Stimulated activated naive CD8-positive, alpha-beta T cell treated with anti-CD3 and anti-CD28 coated beads, Interleukin-15, Interleukin-2, amounts not matched to agents 100 ng/mL and 50 ng/mL, for 24 hours (primary cell): ENCODE results near the gene CRACDL.
A peak's percentile ranks its signal among the peaks of the same experiment; 100 is the strongest.
"Not testable (repeated sequence)": the region's sequence is repeated elsewhere in the genome, so short reads cannot be mapped to it uniquely, and the experiment has no call there.

Source experiments
- H3K27ac Mint-ChIP-seq: one replicate; pipeline ENCODE4 v1.8.0; 2021; ENCODE audit warnings: mild to moderate bottlenecking, mixed read lengths
- H3K27me3 Mint-ChIP-seq: one replicate; pipeline ENCODE4 v1.8.0; 2021; ENCODE audit warnings: mixed read lengths
- H3K36me3 Mint-ChIP-seq: one replicate; pipeline ENCODE4 v1.8.0; 2021; ENCODE audit warnings: low read depth, mixed read lengths
- H3K4me1 Mint-ChIP-seq: one replicate; pipeline ENCODE4 v1.8.0; 2021; ENCODE audit warnings: low read depth, mixed read lengths
- H3K4me3 Mint-ChIP-seq: one replicate; pipeline ENCODE4 v1.8.0; 2021; ENCODE audit warnings: mild to moderate bottlenecking, mixed read lengths
- H3K9me3 Mint-ChIP-seq: one replicate; pipeline ENCODE4 v1.8.0; 2021; ENCODE audit warnings: mixed read lengths

The CRACDL gene

GRCh38 chr2:98759827-98760625 lies 176.0 kb downstream of the CRACDL start:
- Mint-ChIP-seq H3K27me3 (no peaks in the 10 kb centered on the region), H3K27ac (peak overlapping the region; percentile 42), H3K4me1 (peaks cover 62% of the 10 kb centered on the region), H3K4me3 (no peak overlapping the region), H3K9me3 (no peaks in the 10 kb centered on the region), H3K36me3 (no peaks in the 10 kb centered on the region)

- no peak overlapping the region for H3K4me3 Mint-ChIP-seq
- H3K36me3 Mint-ChIP-seq: no peaks in the 10 kb centered on the region
- peak overlapping the region; percentile 0 for H3K27ac Mint-ChIP-seq
Observed at GRCh38 chr2:98759338-98759737, 176.7 kb downstream of the CRACDL start.

GRCh38 chr2:98757904-98758421 lies 178.1 kb downstream of the CRACDL start:
- H3K4me1 Mint-ChIP-seq: peaks cover 56% of the 10 kb centered on the region
- peak overlapping the region; percentile 70 for H3K4me3 Mint-ChIP-seq
- H3K27ac Mint-ChIP-seq: peak overlapping the region; percentile 93
- no peaks in the 10 kb centered on the region for H3K36me3 Mint-ChIP-seq
- H3K27me3 Mint-ChIP-seq: no peaks in the 10 kb centered on the region
- H3K9me3 Mint-ChIP-seq: no peaks in the 10 kb centered on the region

More at GRCh38 chr2:98759338-98759737, 176.7 kb downstream of the CRACDL start:
- no peaks in the 10 kb centered on the region for H3K9me3 Mint-ChIP-seq
- H3K4me1 Mint-ChIP-seq: peaks cover 62% of the 10 kb centered on the region
- no peaks in the 10 kb centered on the region for H3K27me3 Mint-ChIP-seq

GRCh38 chr2:98753801-98754200 lies 182.2 kb downstream of the CRACDL start:
- Mint-ChIP-seq H3K36me3 (no peaks in the 10 kb centered on the region), H3K27ac (no peak overlapping the region), H3K4me1 (peaks cover 25% of the 10 kb centered on the region), H3K27me3 (no peaks in the 10 kb centered on the region), H3K9me3 (no peaks in the 10 kb centered on the region), H3K4me3 (no peak overlapping the region)

- not testable (repeated sequence) for H3K4me3 Mint-ChIP-seq, H3K9me3 Mint-ChIP-seq, H3K27ac Mint-ChIP-seq, H3K27me3 Mint-ChIP-seq, H3K36me3 Mint-ChIP-seq
- peaks cover 25% of the 10 kb centered on the region for H3K4me1 Mint-ChIP-seq
Observed at GRCh38 chr2:98752711-98753110, 183.3 kb downstream of the CRACDL start.

- Mint-ChIP-seq H3K27ac (no peak overlapping the region), H3K9me3 (no peaks in the 10 kb centered on the region), H3K36me3 (no peaks in the 10 kb centered on the region), H3K4me1 (peaks cover 22% of the 10 kb centered on the region), H3K27me3 (no peaks in the 10 kb centered on the region), H3K4me3 (no peak overlapping the region)
Observed at GRCh38 chr2:98751748-98752147, 184.3 kb downstream of the CRACDL start.

- Mint-ChIP-seq H3K27me3 (no peaks in the 10 kb centered on the region), H3K4me3 (no peak overlapping the region), H3K9me3 (no peaks in the 10 kb centered on the region), H3K36me3 (no peaks in the 10 kb centered on the region), H3K4me1 (peaks cover 24% of the 10 kb centered on the region), H3K27ac (no peak overlapping the region)
Observed at GRCh38 chr2:98750593-98751282, 185.3 kb downstream of the CRACDL start.

GRCh38 chr2:98749066-98749450 lies 187.0 kb downstream of the CRACDL start:
- peak overlapping the region; percentile 4 for H3K27ac Mint-ChIP-seq
- peaks cover 38% of the 10 kb centered on the region for H3K4me1 Mint-ChIP-seq
- no peaks in the 10 kb centered on the region for H3K27me3 Mint-ChIP-seq
- H3K4me3 Mint-ChIP-seq: no peak overlapping the region
- H3K36me3 Mint-ChIP-seq: no peaks in the 10 kb centered on the region
- H3K9me3 Mint-ChIP-seq: no peaks in the 10 kb centered on the region

GRCh38 chr2:98748292-98749065 lies 187.5 kb downstream of the CRACDL start:
- no peaks in the 10 kb centered on the region for H3K36me3 Mint-ChIP-seq

GRCh38 chr2:98747888-98748287 lies 188.1 kb downstream of the CRACDL start:
- Mint-ChIP-seq H3K4me1 (peaks cover 44% of the 10 kb centered on the region), H3K9me3 (no peaks in the 10 kb centered on the region), H3K27me3 (no peaks in the 10 kb centered on the region), H3K4me3 (peak overlapping the region; percentile 2), H3K27ac (peak overlapping the region; percentile 63), H3K36me3 (no peaks in the 10 kb centered on the region)

More at GRCh38 chr2:98748292-98749065, 187.5 kb downstream of the CRACDL start:
- Mint-ChIP-seq H3K27ac (peak overlapping the region; percentile 63), H3K9me3 (no peaks in the 10 kb centered on the region), H3K4me1 (peaks cover 42% of the 10 kb centered on the region), H3K4me3 (peak overlapping the region; percentile 2), H3K27me3 (no peaks in the 10 kb centered on the region)

- Mint-ChIP-seq H3K4me1 (peaks cover 52% of the 10 kb centered on the region), H3K9me3 (no peaks in the 10 kb centered on the region), H3K27ac (no peak overlapping the region), H3K36me3 (no peaks in the 10 kb centered on the region), H3K27me3 (no peaks in the 10 kb centered on the region), H3K4me3 (no peak overlapping the region)
Observed at GRCh38 chr2:98746426-98746825, 189.6 kb downstream of the CRACDL start.

GRCh38 chr2:98744595-98744994 lies 191.4 kb downstream of the CRACDL start:
- Mint-ChIP-seq H3K4me1 (peaks cover 57% of the 10 kb centered on the region), H3K27ac (no peak overlapping the region), H3K4me3 (no peak overlapping the region), H3K36me3 (no peaks in the 10 kb centered on the region), H3K27me3 (no peaks in the 10 kb centered on the region), H3K9me3 (no peaks in the 10 kb centered on the region)
